Measurements from ENCODE around the gene OR4D1.

Gene OR4D1

DNA sequence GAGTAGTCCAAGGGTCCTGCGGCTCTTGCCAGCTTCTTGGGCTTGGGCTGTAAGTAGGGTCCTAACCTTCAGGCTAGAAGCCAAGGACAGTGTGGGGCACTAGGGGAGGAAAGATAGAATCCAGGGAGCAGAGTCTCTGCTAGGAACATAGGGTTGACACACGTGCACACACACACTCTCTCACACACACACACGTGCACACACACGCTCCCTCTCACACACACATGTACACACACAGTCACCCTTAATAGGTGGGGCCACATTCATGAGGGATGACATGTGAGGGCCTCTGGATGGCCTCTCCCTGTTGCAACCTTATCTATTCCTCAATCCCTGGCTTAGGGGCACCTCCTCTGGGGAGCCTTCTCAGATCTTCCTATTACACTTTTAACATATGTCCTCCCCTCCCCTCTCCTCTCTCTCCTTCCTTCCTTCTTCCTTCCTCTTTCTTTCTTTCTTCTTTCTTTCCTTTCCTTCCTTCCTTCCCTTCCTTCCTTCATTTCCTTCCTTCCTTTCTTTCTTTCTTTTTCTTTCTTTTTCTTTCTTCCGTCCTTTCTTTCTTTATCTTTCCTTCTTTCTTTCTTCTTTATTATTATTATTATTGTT, 47.4 kb downstream of the OR4D1 start:
- no peak for DNase-seq

DNA sequence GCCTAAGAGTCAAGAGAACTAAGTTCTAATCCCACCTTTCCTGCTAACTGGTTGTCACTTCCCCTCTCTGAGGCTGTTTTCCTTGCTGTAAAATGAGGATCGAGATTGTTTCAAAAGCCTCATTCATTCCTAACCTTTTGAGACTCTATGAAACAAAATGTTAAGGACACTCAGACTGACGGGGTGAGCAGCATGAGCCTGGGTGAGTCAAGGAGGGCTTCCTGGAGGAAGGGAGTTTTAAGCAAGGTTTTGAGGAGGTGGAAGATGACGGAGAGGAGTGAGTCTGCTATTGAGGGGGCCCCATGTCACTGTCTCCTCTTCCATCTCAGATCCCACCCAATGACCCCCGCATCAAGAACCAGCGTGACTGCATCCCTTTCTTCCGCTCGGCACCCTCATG, 48.4 kb downstream of the OR4D1 start:
- no peak for DNase-seq

DNA sequence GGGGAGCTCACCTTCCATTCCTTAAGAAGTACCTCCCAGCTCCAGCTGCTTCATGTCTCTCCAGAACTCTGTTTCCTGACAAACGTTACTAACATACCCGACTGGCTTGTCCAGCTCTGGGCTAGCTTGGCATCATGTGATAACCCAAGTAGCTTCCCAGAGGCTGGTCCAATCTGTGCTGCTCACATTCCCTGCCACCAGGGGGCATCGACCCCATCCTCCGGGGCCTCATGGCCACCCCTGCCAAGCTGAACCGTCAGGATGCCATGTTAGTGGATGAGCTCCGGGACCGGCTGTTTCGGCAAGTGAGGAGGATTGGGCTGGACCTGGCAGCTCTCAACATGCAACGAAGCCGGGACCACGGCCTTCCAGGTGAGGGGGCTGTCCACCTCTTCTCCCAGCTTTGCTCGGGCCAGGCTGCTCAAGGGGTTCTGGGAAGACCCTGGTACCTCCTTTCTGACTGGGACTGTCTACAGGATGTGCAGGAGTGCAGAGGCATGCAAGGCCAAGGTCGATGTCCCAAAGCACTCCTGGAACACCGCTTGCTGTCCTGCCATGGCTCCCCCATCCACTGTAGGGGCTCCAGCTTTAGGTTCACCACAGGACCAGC, 51.9 kb downstream of the OR4D1 start:
- no peak for DNase-seq

DNA sequence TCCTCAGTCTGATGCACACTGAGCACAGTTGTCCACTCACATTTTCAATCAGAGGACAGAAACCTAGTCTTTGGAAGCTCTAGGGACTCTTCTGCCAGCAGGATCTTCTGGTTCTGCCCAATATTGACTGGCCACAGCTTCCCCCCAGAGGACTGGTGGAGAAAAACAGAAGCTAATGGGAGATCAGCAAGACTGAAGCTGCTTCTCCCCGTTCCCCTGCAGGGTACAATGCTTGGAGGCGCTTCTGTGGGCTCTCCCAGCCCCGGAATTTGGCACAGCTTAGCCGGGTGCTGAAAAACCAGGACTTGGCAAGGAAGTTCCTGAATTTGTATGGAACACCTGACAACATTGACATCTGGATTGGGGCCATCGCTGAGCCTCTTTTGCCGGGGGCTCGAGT, 54.7 kb downstream of the OR4D1 start:
- no peak for DNase-seq

DNA sequence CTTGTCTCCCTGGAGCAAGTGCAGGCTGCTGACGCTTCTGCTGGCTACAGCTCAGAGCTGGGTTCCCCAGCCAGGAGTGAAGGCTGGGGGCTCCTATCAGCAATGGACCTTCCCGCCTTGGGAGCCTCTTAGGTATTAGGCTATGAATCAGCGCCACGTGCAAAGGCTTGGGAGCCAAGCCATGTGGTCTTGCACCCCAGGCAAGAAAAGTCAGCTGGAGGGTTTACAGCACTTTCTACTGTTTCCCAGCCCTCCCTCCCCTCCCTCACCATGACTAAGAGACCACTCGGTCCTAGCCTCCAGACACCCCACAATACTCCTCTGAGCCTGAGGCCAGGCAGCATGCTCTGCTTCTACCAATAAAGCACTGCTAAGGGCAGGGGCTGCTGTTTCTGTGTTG, 56.6 kb downstream of the OR4D1 start:
- DNase-seq = no peak

DNA sequence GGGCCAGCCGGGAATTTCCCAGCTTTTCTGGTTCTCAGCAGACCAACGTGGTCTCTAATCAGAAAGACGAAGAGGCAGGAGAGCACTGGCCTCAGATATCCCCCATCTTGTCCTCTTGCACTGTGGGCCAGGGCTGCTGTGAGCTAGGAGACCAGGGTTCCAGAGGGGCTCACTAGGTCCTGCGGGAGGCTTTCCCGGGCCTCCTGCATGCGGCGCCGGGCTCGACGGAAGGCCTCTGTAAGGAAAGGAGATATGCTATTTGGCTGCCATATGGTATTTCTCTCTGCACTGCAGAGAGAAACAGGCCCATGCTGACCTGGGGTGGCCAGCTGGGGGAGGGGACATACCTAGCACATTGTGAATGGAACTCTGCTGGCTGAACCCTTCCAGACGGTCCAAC, 57.8 kb downstream of the OR4D1 start:
- no peak for DNase-seq

DNA sequence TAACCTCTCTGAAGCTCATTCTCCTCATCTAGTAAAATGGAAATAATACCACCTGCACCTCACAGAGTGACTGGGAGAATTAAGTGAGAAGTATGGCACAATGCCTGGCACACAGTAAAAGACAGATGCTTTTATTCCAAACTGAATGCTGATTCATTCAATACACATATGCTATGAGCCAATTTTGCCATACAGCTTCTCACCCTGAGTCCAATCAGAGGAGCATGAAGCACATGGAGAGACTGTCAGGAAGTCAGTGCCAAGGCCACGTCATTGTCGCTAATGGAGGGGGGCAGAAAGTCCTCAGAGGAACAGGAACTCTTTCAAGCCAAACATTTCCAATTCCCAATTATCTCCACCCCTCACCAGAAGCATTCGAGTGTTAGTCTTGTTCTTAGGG, 59.3 kb downstream of the OR4D1 start:
- no peak for DNase-seq

DNA sequence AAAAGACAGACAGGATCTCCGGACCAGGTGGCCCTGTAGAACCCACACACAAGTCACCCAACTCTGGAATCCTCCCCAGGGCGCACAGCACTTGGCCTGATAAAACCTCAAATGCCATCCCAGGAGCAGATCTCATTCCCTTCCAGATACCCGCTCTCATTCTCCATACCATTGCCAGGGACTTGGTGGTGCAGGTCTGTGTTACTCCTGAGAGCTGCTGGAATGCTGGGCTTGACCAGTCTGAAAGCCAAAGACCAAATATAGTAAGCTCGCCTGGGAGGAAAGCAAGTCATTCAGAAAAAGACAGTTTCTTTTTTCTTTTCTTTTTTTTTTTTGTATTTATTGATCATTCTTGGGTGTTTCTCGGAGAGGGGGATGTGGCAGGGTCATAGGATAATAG, 60.2 kb downstream of the OR4D1 start:
- DNase-seq = no peak

Data from left hindlimb (tissue), 1 donor.